GM21717 (cell line): ENCODE data around the gene DDI1.

Experiments
- ATAC-seq: cut with Tn5 transposase; IDR thresholded peaks from one replicate; pipeline ENCODE4 v1.9.1; 2021; ENCODE audit warnings: mild to moderate bottlenecking, moderate library complexity; ENCODE audit not compliant: unreplicated experiment

The DDI1 gene

GRCh38 chr11:104036588-104036987 is at the start of gene DDI1:
DDI1 (plus strand) TSS chr11:104036640; CDS start chr11:104036823, 183 bp downstream.
- ATAC-seq: no peak

DNA sequence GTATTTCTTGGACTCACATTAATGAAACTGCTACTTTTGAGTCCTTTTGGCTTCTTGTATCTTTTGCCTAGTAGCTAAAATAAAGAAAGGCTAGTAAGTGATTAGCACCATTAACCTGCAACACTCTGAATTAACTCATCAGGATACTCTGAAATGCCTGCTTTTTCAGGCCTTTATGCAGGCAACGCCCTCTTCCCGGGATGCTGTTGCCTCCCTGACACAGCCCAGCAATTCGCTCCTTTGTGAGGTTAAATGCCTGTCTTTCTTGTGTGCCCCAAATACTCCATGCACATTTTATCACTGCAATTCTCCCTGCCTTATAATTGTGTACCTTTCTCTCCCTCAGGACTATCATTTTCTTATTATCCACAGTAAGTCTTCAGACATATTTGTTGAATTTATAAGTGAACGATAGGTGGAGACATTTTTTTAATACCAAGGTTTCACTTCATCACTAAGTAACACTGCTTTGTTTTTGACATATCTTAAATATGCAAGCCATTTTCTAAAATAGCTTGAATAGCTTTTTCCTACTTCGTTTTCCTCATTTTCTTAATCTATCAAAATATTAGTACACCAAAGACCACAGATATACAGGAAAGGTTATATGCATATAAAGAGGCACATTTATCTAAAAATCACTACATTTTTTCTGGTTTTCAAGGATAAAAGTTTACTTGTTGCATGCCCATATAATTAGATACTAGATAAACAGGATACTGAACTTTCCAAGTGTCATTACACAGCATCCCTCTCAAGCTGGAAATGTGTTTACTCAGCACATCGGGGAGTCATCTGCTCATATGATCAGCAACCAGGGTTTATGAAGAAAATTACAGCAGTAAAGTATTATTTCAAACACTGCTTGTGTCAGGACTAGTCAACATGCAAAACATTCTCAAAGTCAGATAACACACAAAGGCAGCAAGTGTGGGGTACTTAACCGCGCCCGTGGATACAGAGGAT is 48.5 kb upstream of the DDI1 start:
- ATAC-seq: no peak

DNA sequence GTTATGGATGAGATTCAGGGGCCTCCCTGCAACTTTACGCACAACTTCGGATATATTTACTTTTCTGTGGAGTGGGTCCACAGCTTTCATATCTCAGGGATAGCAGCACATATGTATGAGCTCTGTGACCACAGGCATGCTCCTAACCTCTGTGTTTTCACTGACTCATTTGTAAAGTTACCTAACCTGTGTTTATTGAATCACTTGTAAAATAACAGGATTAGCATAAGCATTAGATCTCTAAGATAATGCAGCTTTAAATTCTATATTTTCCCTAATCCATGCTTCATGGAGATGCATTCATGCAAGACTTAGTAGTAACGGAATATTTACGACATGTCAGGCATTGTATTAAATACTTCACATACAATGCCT is 47.9 kb upstream of the DDI1 start:
- no peak for ATAC-seq

DNA sequence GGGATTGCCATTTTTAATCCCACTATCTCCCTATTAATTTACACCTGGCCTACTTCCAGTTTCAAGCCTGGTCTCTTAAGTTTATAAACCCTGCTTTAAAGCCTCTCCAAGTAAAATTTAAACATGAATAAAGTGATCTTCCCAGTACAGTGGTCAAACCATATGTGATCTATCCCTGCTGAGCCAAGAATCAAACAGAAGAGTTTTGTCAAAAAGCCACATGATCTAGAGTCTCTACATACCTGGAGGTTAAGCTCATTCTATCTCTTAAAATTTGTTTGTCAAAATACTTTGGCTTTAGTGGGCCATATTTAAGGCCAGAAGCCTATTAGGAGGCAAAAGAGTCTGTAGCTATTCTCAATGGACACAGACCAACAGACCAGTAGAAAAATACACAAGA is 42.9 kb upstream of the DDI1 start:
- no peak for ATAC-seq

- no peak for ATAC-seq
These were observed 42.3 kb upstream of the DDI1 start for GRCh38 chr11:103994094-103994493.

GRCh38 chr11:103994518-103994917 is 41.9 kb upstream of the DDI1 start:
- no peak for ATAC-seq

DNA sequence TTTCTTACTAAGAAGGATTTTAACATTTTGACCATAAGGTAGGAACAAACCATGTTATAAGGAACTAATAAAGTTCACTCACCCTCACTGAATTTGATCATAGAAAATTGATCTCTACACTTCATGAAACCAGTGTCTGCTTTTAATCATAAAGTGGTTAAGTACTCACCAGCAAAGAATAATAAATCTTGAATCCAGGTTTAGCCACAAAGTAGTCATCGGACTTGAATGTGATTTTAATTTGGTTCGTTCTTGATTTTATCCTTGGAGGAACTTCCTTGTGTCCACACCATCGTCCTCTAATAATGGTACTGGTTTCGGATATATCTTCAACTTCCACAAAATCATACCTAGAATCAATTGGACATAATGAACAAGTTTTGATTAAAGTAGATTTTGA is 40.5 kb upstream of the DDI1 start:
- no peak for ATAC-seq

GRCh38 chr11:103997082-103997481 is 39.4 kb upstream of the DDI1 start:
- ATAC-seq: peak; percentile 93

- no peak for ATAC-seq
These were observed 37.5 kb upstream of the DDI1 start for GRCh38 chr11:103998826-103999508.

DNA sequence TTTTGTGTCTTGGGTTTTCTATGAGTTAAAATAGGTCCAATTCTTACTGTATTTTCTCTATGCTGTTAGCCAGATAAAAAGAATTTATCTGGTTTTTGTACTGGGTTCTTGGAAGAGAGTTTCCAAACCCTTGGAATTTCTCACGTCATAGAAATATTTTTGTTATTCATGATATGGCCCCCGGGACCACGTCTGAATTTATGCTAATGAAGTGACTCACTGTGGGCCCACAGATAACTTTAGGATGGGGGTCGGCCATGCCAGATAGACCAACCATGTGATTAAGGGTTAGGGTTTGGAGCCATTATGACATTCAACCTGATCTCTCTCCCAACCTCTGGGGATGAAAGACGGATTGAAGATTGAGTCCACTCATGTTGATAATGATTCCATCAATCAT is 35.6 kb upstream of the DDI1 start:
- no peak for ATAC-seq

DNA sequence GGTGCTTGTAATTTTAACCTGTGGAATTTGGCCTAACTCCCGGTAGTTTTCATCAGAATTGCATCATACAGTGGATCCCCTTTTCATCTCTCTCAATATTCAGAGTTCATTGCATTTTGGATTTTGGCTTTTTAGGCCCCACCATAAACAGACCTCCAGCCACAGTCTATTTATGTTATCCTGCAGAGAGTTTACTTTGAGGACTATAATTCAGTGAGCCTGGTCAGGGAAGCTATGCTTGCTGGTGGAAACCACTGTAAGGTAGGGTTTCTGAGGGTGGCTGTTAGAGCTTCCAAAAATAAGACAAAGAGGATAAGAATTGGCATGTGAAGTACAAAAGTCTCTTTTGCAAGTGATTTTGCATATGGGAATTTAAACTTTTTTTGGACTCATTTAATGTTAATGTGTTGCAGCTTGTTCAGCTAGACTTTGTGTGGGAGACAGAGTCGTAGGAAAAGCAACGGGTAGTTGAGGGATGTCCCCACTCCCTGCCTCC is 34.8 kb upstream of the DDI1 start:
- no peak for ATAC-seq

- no peak for ATAC-seq
These were observed 32.9 kb upstream of the DDI1 start for GRCh38 chr11:104003491-104003890.

DNA sequence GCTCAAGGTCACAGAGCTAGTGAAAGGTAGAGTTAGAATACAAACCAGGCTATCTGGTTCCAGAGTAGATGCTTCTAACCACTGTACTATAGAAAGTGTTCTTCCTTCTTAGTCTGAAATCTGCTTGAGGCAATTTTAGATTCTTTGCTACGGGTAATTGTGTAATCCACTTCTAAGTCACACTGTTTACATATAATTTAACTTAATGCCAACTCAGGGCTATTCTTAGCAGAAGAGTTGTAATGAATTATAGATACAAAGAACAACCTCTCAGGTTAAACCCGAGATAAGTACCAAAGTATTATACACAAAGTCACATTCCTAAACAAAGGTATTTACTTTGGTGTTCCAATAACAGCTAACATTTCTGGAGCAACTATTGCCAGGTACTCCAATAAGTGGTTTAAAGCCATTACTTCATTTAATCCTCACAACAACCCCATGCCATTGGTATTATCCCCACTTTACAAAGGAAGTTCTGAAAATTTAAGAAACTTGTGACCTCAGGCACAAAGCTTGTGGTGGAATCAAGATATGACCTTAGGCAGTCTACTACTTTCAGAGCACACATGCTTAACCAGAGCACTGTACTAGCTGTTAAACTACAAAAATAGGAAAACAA is 31.1 kb upstream of the DDI1 start:
- ATAC-seq: no peak

DNA sequence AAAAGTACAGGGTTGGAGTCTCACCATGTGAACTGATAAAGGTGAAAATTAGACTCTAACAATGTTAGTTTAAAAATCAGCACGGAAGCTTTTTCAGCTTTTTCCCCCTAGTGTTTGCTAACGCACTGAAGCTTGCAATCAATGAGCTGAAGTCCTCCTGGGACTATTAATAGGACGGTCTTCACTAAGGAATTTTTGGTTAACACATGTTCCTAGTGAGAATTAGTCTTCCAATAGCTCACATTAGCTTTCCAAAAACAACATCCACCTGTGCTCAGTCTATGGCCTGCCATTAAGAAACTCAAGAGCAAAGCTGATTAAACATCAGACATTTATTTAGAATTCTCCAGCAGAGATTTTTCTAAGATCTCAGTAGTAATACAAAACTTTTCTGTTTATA is 26.7 kb upstream of the DDI1 start:
- ATAC-seq: no peak

DNA sequence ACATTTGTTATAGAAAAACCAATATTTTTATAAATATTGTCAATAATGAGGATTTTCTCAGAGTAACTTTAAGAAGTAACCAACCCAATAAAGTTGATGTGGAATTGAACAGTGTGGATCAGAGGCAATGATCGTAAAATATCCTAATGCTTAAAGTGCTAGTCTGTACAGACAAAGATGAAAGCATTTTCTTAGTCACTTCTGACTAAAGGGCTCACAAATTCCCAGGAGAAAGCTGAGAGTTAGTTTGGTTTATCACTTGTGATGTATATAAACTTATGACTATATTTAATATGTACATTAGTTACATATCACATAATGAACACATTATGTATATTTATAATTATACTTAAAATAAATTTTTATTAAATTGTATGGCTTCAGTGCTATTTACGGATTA is 25.4 kb upstream of the DDI1 start:
- ATAC-seq: no peak

DNA sequence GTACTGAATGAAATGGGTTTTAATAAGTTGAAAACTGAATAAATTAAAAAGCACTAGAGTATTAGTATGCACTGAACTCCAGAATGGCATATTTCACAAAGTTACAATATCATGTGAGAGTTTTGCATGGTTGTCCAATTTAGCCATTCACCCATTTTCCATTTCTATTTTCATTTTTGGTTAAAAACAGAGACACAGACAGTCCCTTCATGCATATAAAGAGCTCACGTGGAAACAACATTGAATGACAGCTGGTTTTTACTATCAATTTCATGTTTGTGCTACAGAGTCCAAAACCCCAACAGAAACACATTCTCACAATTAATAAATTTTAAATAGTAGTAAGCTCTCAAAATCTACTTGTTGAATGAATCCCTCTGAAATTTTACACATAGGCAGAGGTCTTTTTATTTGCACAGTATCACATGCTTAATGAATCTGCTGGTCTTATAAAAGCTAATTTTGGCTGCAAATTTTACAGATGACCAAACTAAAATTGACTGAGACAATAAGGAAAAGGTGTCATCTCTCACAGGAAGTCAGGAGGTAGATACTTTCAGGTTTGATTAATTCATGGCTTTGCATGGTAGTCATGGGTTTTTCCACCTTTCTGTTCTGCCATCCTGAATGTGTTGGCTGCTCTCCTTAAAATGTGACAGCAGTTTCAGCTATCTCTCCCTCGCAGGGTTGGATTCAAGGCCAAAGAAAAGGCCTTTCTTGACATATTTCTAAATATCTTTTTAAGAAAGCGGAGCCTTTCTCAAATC is 20.6 kb upstream of the DDI1 start:
- peak; percentile 94 for ATAC-seq

- ATAC-seq: no peak
These were observed 11.9 kb upstream of the DDI1 start for GRCh38 chr11:104024572-104024971.

DNA sequence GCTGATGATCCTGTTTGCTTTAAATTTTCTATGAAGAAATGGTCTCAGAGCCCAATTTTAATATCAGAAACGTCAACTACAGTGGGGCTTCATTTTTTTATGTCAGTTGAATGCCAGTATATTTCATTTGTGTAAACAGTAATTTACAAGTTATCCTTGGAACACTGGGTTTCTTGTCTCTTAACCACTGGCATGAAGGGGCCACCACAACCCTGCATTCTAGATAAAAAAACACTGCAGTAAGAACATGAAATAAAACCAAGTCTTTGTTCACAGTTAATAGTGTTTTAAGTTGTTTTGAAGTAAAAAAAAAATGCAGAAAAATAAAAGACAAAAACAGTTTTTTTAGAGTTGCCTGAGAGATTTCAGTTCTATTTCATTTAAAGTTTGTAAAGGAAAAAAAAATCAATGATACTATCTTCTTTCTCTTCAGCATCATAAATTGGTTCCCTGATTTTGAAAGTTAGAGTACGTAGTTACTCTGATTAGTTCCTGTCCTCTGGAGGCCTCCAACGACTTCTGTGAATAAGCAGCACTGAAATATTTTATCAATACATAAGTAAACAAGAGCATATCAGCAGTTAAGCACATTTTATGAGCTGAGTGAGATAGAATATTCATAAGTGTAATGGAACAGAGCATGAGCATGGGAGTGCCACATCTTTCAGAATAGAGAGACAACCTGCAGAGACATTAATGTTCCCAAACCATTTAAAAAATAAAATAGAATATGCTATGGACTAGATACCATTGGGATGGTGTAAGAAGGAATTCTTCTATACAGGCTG is 7.8 kb upstream of the DDI1 start:
- no peak for ATAC-seq

DNA sequence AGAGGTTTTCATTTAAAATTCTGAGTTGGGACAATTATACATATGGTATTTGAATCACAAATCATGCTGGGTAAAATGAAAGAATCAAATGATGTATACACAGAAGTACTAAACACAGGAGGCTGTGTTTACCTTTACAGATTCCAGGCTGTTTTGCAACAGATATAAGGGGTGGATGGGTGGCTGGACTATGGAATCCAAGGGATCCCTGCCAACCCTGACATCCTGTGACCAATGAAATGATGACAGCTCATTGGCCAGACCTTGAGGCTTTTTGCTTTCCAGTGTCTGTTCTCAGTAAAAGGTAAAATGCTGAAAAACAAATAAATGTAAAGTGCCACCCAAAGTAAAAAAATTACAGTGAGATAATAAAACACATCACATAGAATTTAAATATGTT is 3.3 kb upstream of the DDI1 start:
- ATAC-seq: no peak

GRCh38 chr11:104033561-104033960 is 2.9 kb upstream of the DDI1 start:
- no peak for ATAC-seq
